Spleen (tissue), 13 donors: ENCODE results near the gene CSK. TPM values are rescaled to one million over a fixed set of nuclear protein-coding genes. Genes with fewer than 3 reads are reported as not detected.

Source experiments
- DNase-seq: peaks from one replicate; pipeline ENCODE4 v3.0.0-alpha.2; 2020
- H3K27ac ChIP-seq, 8 donors: fragments of 200-600 bp; sonication (generic) in 7 of 8; 1 replicate in 4 of 8; 2 replicates in 4 of 8; pipeline versions ENCODE4 v1.5.0 to v1.8.0; 2016 to 2021; ENCODE audit warnings: inconsistent platforms in 4 of 8, mild to moderate bottlenecking in 4 of 8, moderate library complexity in 1 of 8
- H3K27me3 ChIP-seq, 7 donors: fragments of 200-600 bp; sonication (generic) in 6 of 7; replicated peaks in 1 of 7; 1 replicate in 4 of 7; 2 replicates in 3 of 7; pipeline versions ENCODE4 v1.5.0 to v1.8.0; 2016 to 2021; ENCODE audit warnings: inconsistent platforms in 3 of 7, mild to moderate bottlenecking in 1 of 7
- H3K36me3 ChIP-seq, 6 donors: fragments of 200-600 bp; sonication (generic) in 5 of 6; 1 replicate in 4 of 6; 2 replicates in 2 of 6; pipeline versions ENCODE4 v1.5.0 to v1.8.0; 2016 to 2021; ENCODE audit warnings: inconsistent platforms in 2 of 6
- H3K4me1 ChIP-seq, 6 donors: fragments of 200-600 bp; sonication (generic) in 5 of 6; 1 replicate in 3 of 6; 2 replicates in 3 of 6; pipeline versions ENCODE4 v1.5.0 to v1.8.0; 2016 to 2021; ENCODE audit warnings: inconsistent platforms in 3 of 6
- H3K4me3 ChIP-seq, 8 donors: fragments of 200-600 bp; sonication (generic) in 7 of 8; 1 replicate in 4 of 8; 2 replicates in 4 of 8; pipeline versions ENCODE4 v1.5.0 to v1.8.0; 2016 to 2021; ENCODE audit warnings: inconsistent platforms in 4 of 8, mild to moderate bottlenecking in 4 of 8, moderate library complexity in 2 of 8
- H3K9me3 ChIP-seq, 8 donors: fragments of 200-600 bp; sonication (generic) in 7 of 8; 1 replicate in 4 of 8; 2 replicates in 4 of 8; pipeline versions ENCODE4 v1.5.0 to v1.8.0; 2016 to 2021; ENCODE audit warnings: inconsistent platforms in 4 of 8
- POLR2A ChIP-seq, 3 donors: fragments of 450-650 bp; IDR thresholded peaks; one replicate each; pipeline ENCODE4 v1.5.1; 2017; ENCODE audit warnings: antibody characterized with exemption in 3 of 3, mild to moderate bottlenecking in 1 of 3
- POLR2AphosphoS5 ChIP-seq, 3 donors: sonication (generic); formaldehyde crosslinking; IDR thresholded peaks; one replicate each; pipeline ENCODE4 v1.5.1; 2017; ENCODE audit warnings: antibody characterized with exemption in 3 of 3
- WGBS, 5 donors: extraction: QIAGEN DNeasy Blood & Tissue Kit in 3 of 5; methylation state at CpG; one replicate each; pipeline versions ENCODE4 v1.1.5 to v1.1.7; 2013 to 2018; 5-methylcytosine and 5-hydroxymethylcytosine counted together
- intact Hi-C: fragments of 100-400 bp; cut with DNase I; formaldehyde crosslinking; loops from one replicate; pipeline ENCODE4 v1.15.0; 2023; ENCODE audit warnings: low total_unique reads
- long read RNA-seq, 2 donors: transcript quantifications; one replicate each; lab custom pipeline, GENCODE V29; 2026
- polyA plus RNA-seq, 3 donors: library from polyadenylated mRNA; stranded (reverse); fragments of 200-250 nt; gene quantifications; one replicate each; pipeline ENCODE4 v1.2.1, GENCODE V29; 2013
- total RNA-seq, 7 donors: library from RNA; depleted of rRNA in 3 of 7; stranded (reverse); fragments of >200 nt in 3 of 7; fragmentation: NEBNext Ultra II Directional in 4 of 7; extraction: Animal tissue kit (Norgen Biotek cat#: 25700) in 4 of 7; gene quantifications; one replicate each; pipeline versions ENCODE4 v1.1.0 to v1.2.1, GENCODE V29; 2016 to 2021
- TF ChIP-seq, protein P1 (sequence below), 11 experiments: fragments of 200-600 bp in 7 of 11; fragments of 450-650 bp in 4 of 11; sonication (generic) in 4 of 11; IDR thresholded peaks in 8 of 11; conservative IDR thresholded peaks in 3 of 11; 1 replicate in 7 of 11; 2 replicates in 4 of 11; pipeline versions ENCODE4 v1.4.0 to v1.8.0; 2016 to 2021; ENCODE audit warnings: antibody characterized with exemption in 11 of 11, inconsistent platforms in 4 of 11, mild to moderate bottlenecking in 1 of 11
- donor health status: healthy with polysubstance abuse.
- donor health status: DM: no; HTN: no; CAD: no; lungs with moderate emphysema.
- donor health status: DM: no; HTN: no; CAD: no.
- donor health status: Bipolar disorder and iron deficiency.
- donor health status: healthy.
- donor health status: DM: no; HTN: no; CAD: no.
- donor health status: DM: yes; HTN: yes; CAD: no.

Gene CSK
- total RNA-seq (100 to 1,000 TPM; 121 to 281 (median 197) TPM), polyA plus RNA-seq (100 to 1,000 TPM; 150 to 244 (median 187) TPM)
- long read RNA-seq, donor 1, transcript CSK-201 (13 exons, 2,767 nt) = major isoform, 16 of 37 reads
- long read RNA-seq, donor 1, partial matches to known transcripts = 19 of 37 reads
- long read RNA-seq, donor 1, other reads (novel, unspliced or antisense) = 0 of 37 reads
- long read RNA-seq, donor 2, transcript CSK-201 (13 exons, 2,767 nt) = major isoform, 32 of 39 reads
- long read RNA-seq, donor 2, partial matches to known transcripts = 7 of 39 reads
- long read RNA-seq, donor 2, other reads (novel, unspliced or antisense) = 0 of 39 reads

DNA sequence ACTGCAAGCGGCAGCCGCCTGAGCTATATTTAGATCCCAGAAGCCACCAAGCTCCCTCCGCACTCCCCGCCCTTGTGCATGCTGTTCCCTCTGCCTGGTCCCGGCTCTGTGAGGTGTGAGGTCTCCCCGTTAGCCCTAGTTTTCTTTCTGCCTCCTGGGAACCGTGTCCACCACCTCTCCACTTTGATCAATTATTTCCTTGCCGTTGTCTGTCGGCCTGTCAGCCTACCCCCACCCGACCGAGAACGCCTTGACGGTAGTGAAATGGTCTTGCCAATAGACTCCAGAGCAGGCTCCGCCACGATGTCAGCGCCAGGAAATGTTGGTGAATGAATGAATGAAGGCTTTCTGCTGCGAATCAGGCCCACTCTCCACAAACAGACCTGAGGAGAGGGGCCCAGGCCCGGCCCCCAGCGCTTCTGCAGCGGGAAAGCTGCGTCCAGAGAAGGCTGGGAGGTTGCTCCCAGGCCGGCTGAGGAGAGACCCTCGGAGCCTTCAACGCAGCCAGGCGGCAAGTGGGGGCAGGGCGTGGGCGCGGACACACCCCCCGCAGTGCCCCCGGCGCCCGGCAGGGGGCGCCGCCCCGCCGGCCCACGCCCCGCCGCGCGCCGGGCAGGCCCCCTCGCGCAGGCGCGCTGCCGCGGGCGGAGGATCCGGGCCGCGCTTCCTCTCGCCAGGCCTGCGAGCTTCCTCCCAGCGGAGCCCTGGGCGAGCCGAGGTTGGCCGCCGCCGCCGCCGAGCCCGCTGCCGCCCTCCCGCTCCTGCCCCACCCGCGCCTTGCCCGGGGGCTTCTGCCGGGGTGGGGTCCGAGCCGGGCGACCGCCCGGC, at the start of gene CSK:
TSS of gene CSK (plus strand) at position 650 of the 828 bp plus-strand sequence. CDS start 16,218 bp downstream, outside the sequence.
- DNase-seq = peak; percentile 96
- H3K9me3 ChIP-seq = no peaks in the 10 kb centered on the region
- intact Hi-C loops = loop anchor here (5.0 kb wide), 1 partner anchor 61 kb away; the partner anchor contains the start of gene ULK3
- peaks cover 75 to 93% (median 89%) of the 10 kb centered on the region in 6 donors for H3K4me1 ChIP-seq
- peak within 1 kb of the TSS; percentile 89 to 99 (median 96) for H3K27ac ChIP-seq
- H3K4me3 ChIP-seq = peak within 1 kb of the TSS; percentile 82 to 98 (median 86)
- H3K36me3 ChIP-seq = peaks cover 0 to 22% (median 0%) of the 10 kb centered on the region in 6 donors
- WGBS, 5 donors = 1% methylated on average over 20 to 74 of the region's 74 CpGs
- no peaks in the 10 kb centered on the region for H3K27me3 ChIP-seq
- TF ChIP-seq, protein P1, sequence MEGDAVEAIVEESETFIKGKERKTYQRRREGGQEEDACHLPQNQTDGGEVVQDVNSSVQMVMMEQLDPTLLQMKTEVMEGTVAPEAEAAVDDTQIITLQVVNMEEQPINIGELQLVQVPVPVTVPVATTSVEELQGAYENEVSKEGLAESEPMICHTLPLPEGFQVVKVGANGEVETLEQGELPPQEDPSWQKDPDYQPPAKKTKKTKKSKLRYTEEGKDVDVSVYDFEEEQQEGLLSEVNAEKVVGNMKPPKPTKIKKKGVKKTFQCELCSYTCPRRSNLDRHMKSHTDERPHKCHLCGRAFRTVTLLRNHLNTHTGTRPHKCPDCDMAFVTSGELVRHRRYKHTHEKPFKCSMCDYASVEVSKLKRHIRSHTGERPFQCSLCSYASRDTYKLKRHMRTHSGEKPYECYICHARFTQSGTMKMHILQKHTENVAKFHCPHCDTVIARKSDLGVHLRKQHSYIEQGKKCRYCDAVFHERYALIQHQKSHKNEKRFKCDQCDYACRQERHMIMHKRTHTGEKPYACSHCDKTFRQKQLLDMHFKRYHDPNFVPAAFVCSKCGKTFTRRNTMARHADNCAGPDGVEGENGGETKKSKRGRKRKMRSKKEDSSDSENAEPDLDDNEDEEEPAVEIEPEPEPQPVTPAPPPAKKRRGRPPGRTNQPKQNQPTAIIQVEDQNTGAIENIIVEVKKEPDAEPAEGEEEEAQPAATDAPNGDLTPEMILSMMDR (IDR thresholded peaks at IDR 0.05 in 8 of 11, conservative IDR thresholded peaks at IDR 0.05 in 3 of 11) = peak; percentile 26 to 86 (median 75)
- TF ChIP-seq POLR2AphosphoS5 (IDR thresholded peaks at IDR 0.05) = peak; percentile 77 to 85 (median 84)
- no peak for TF ChIP-seq POLR2A (IDR thresholded peaks at IDR 0.05)

DNA sequence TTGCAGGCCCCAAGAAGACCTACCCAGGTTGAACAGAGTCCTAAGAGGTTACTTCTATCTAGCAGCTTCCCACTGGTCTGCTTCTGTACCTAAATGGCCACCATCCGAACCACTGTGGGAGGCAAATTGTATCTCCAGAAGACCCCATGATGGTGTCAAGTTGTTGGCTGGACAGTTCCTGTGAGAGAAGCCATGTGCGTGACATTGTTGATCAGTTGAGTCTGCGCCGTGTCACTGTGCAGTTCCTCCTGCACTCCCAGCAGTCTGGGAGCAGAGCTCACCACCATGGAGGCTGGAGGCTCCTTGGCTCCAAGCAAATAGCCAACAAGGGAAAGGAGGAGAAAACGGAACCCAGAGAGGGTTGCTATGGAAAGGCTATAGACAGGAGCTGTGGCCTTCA, 49.0 kb upstream of the CSK start:
- Histone ChIP-seq H3K9me3 (peaks cover 0 to under 1% (median 0%) of the 10 kb centered on the region in 8 donors), H3K4me3 (no peak overlapping the region), H3K27ac (no peak overlapping the region), H3K27me3 (peaks cover 0 to 70% (median under 1%) of the 10 kb centered on the region in 7 donors), H3K36me3 (no peaks in the 10 kb centered on the region), H3K4me1 (no peaks in the 10 kb centered on the region)
- DNase-seq = no peak
- WGBS, 5 donors = 85 to 96% (median 88%) methylated on average over 5 of the region's 5 CpGs
- intact Hi-C loops = no loop called here
- TF ChIP-seq POLR2A (IDR thresholded peaks at IDR 0.05) (no peak), POLR2AphosphoS5 (IDR thresholded peaks at IDR 0.05) (no peak)
- TF ChIP-seq, protein P1 (IDR thresholded peaks at IDR 0.05 in 8 of 11, conservative IDR thresholded peaks at IDR 0.05 in 3 of 11) = no peak

DNA sequence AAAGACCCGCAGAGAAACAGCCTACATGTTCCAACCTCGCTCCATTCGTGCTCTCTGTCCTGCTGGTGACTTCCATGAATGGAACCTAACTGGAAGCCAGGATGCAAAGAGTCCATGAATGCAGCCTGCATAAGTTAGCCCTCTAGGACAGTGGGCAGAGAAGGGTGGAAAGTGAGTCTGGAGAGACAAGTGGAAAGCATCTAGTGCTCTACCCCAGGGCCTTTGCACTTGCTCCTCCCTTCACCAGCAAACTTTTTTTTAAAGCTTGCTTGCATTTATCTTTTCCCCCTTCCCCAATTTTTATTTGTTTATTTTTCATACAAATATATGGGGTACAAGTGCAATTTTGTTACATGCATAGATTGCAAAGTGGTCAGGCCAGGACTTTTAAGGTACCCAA, 48.6 kb upstream of the CSK start:
- no peak overlapping the region for H3K27ac ChIP-seq
- 80 to 95% (median 92%) methylated on average over 3 of the region's 3 CpGs for WGBS, 5 donors
- TF ChIP-seq POLR2AphosphoS5 (IDR thresholded peaks at IDR 0.05) = no peak
- TF ChIP-seq, protein P1 (IDR thresholded peaks at IDR 0.05 in 8 of 11, conservative IDR thresholded peaks at IDR 0.05 in 3 of 11) = no peak
- no peak for TF ChIP-seq POLR2A (IDR thresholded peaks at IDR 0.05)
- peaks cover 0 to 66% (median 0%) of the 10 kb centered on the region in 7 donors for H3K27me3 ChIP-seq
- intact Hi-C loops = no loop called here
- H3K4me1 ChIP-seq = no peaks in the 10 kb centered on the region
- H3K9me3 ChIP-seq = peaks cover 0 to 4% (median 0%) of the 10 kb centered on the region in 8 donors
- H3K36me3 ChIP-seq = no peaks in the 10 kb centered on the region
- DNase-seq = no peak
- no peak overlapping the region for H3K4me3 ChIP-seq
